Ishikawa (cell line): ENCODE data around the gene MFSD6L.

Source experiments
- CREB1 ChIP-seq: IDR thresholded peaks from 2 replicates; pipeline ENCODE4 v1.6.1; 2012; ENCODE audit warnings: low read depth
- EP300 ChIP-seq: IDR thresholded peaks from 2 replicates; pipeline ENCODE4 v1.6.1; 2012; ENCODE audit warnings: borderline replicate concordance
- RAD21 ChIP-seq: IDR thresholded peaks from 2 replicates; pipeline ENCODE4 v1.6.1; 2012; ENCODE audit warnings: low read depth
- TAF1 ChIP-seq: IDR thresholded peaks from 2 replicates; pipeline ENCODE4 v1.6.1; 2012; ENCODE audit warnings: low read depth, mild to moderate bottlenecking
- TCF12 ChIP-seq: IDR thresholded peaks from 2 replicates; pipeline ENCODE4 v1.6.1; 2012; ENCODE audit warnings: low read depth
- USF1 ChIP-seq: IDR thresholded peaks from 2 replicates; pipeline ENCODE4 v1.6.1; 2012
- YY1 ChIP-seq: IDR thresholded peaks from 2 replicates; pipeline ENCODE4 v1.6.1; 2012; ENCODE audit warnings: low read depth
- TF ChIP-seq, protein P1 (sequence below): IDR thresholded peaks from 2 replicates; pipeline ENCODE4 v1.6.1; 2012
- TF ChIP-seq, protein P2 (sequence below): IDR thresholded peaks from 2 replicates; pipeline ENCODE4 v1.6.1; 2012; ENCODE audit warnings: low read depth, mild to moderate bottlenecking

DNA sequence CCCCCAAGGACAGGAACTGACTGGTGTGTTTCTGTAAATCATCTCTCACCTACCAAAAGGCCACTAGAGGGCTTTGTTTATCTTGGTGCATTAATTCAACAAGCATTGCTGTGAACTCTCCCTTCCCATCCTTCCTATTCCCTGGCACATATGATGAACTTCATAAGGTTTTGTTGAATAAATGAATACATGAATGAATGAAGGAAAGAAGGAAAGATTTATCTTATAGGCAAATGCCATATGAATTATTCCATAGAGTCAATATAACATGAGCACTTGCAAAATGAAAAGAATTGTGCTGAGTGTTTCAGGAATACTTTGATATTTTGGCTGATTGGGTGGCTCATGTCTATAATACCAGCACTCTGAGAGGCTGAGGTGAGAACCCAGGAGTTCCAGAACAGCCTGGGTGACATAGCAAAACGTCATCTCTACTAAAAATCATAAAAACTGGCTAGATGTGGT lies 45.2 kb downstream of the MFSD6L start:
- TF ChIP-seq, protein P1, sequence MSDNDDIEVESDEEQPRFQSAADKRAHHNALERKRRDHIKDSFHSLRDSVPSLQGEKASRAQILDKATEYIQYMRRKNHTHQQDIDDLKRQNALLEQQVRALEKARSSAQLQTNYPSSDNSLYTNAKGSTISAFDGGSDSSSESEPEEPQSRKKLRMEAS = no peak
- TF ChIP-seq TCF12 (no peak), EP300 (no peak), RAD21 (peak; percentile 41), CREB1 (no peak), USF1 (no peak), TAF1 (no peak), YY1 (no peak)
- TF ChIP-seq, protein P2, sequence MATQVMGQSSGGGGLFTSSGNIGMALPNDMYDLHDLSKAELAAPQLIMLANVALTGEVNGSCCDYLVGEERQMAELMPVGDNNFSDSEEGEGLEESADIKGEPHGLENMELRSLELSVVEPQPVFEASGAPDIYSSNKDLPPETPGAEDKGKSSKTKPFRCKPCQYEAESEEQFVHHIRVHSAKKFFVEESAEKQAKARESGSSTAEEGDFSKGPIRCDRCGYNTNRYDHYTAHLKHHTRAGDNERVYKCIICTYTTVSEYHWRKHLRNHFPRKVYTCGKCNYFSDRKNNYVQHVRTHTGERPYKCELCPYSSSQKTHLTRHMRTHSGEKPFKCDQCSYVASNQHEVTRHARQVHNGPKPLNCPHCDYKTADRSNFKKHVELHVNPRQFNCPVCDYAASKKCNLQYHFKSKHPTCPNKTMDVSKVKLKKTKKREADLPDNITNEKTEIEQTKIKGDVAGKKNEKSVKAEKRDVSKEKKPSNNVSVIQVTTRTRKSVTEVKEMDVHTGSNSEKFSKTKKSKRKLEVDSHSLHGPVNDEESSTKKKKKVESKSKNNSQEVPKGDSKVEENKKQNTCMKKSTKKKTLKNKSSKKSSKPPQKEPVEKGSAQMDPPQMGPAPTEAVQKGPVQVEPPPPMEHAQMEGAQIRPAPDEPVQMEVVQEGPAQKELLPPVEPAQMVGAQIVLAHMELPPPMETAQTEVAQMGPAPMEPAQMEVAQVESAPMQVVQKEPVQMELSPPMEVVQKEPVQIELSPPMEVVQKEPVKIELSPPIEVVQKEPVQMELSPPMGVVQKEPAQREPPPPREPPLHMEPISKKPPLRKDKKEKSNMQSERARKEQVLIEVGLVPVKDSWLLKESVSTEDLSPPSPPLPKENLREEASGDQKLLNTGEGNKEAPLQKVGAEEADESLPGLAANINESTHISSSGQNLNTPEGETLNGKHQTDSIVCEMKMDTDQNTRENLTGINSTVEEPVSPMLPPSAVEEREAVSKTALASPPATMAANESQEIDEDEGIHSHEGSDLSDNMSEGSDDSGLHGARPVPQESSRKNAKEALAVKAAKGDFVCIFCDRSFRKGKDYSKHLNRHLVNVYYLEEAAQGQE = no peak
